ENCODE measurements around the gene SORBS1.

The SORBS1 gene

DNA sequence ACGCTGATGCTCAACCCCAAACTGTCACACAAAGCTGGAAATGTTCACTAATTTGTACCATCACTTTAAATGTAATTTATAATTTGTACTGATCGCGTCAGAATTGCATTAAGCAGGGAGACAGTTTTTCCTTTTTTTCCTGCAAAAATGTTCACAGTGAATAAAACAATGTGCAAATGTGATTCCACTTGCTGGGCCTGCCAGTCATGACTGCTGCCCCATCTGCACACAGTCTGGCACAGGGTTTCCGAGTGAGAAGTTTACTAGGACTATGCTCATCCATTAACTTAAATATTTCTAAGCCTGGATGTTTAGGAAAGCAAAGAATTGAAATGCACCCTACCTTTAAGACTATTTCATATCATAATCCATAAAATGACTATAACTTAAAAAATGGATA is 99.6 kb downstream of the SORBS1 start (continued):
- TF ChIP-seq TOX (CRISPR knock-in tag; IDR thresholded peaks at IDR 0.05; ENCODE audit: borderline replicate concordance) (no peak), ARNTL (CRISPR knock-in tag; IDR thresholded peaks at IDR 0.05; ENCODE audit: borderline replicate concordance, low read depth) (no peak), CSDC2 (CRISPR knock-in tag; IDR thresholded peaks at IDR 0.05) (no peak), GLIS3 (CRISPR knock-in tag; IDR thresholded peaks at IDR 0.05) (no peak), PPARA (CRISPR knock-in tag; IDR thresholded peaks at IDR 0.05; ENCODE audit: borderline replicate concordance) (no peak), ZFP3 (CRISPR knock-in tag; IDR thresholded peaks at IDR 0.05) (no peak), SNAI2 (CRISPR knock-in tag; IDR thresholded peaks at IDR 0.05) (no peak)
- TF ChIP-seq, protein P1, sequence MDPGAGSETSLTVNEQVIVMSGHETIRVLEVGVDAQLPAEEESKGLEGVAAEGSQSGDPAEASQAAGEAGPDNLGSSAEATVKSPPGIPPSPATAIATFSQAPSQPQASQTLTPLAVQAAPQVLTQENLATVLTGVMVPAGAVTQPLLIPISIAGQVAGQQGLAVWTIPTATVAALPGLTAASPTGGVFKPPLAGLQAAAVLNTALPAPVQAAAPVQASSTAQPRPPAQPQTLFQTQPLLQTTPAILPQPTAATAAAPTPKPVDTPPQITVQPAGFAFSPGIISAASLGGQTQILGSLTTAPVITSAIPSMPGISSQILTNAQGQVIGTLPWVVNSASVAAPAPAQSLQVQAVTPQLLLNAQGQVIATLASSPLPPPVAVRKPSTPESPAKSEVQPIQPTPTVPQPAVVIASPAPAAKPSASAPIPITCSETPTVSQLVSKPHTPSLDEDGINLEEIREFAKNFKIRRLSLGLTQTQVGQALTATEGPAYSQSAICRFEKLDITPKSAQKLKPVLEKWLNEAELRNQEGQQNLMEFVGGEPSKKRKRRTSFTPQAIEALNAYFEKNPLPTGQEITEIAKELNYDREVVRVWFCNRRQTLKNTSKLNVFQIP (CRISPR knock-in tag; IDR thresholded peaks at IDR 0.05; ENCODE audit: borderline replicate concordance, low read depth): no peak

GRCh38 chr10:95459446-95460045 is 101.6 kb downstream of the SORBS1 start:
- ATAC-seq: no peak
- TF ChIP-seq CSDC2 (CRISPR knock-in tag; IDR thresholded peaks at IDR 0.05) (no peak), TSHZ2 (CRISPR knock-in tag; IDR thresholded peaks at IDR 0.05) (no peak), RARB (CRISPR knock-in tag; IDR thresholded peaks at IDR 0.05) (no peak), ESRRG (CRISPR knock-in tag; IDR thresholded peaks at IDR 0.05) (no peak), GLIS3 (CRISPR knock-in tag; IDR thresholded peaks at IDR 0.05) (no peak), PATZ1 (CRISPR knock-in tag; IDR thresholded peaks at IDR 0.05; ENCODE audit: borderline replicate concordance) (no peak), TCF4 (CRISPR knock-in tag; IDR thresholded peaks at IDR 0.05; ENCODE audit: borderline replicate concordance) (no peak), ISL1 (CRISPR knock-in tag; IDR thresholded peaks at IDR 0.05) (no peak)

DNA sequence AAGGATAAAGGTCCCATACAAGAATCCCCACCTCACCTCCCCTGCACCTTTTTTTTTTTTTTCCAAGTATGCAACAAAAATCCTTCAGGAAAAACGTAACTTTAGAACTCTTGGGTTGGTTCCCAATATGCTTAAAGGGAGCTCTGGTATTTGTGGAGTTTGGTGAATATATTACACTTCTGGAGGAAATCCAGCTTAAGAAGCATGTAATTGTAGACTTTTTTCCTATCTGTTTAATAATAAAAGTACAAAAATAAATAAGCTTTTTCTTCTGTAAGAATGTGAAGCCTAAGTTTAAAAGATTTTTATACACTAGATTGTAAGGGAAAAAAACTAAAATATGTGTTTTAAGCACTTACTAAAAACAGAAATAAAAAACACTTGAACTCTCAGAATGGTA is 102.3 kb downstream of the SORBS1 start:
- ATAC-seq: no peak
- TF ChIP-seq TSHZ2 (CRISPR knock-in tag; IDR thresholded peaks at IDR 0.05) (no peak), ESRRG (CRISPR knock-in tag; IDR thresholded peaks at IDR 0.05) (no peak), ZNF8 (CRISPR knock-in tag; IDR thresholded peaks at IDR 0.05) (no peak), ZFP3 (CRISPR knock-in tag; IDR thresholded peaks at IDR 0.05) (no peak), TCF4 (CRISPR knock-in tag; IDR thresholded peaks at IDR 0.05; ENCODE audit: borderline replicate concordance) (no peak), RARB (CRISPR knock-in tag; IDR thresholded peaks at IDR 0.05) (no peak), ZFP30 (CRISPR knock-in tag; IDR thresholded peaks at IDR 0.05) (no peak), ARNTL (CRISPR knock-in tag; IDR thresholded peaks at IDR 0.05; ENCODE audit: borderline replicate concordance, low read depth) (no peak), CSDC2 (CRISPR knock-in tag; IDR thresholded peaks at IDR 0.05) (no peak), ISL1 (CRISPR knock-in tag; IDR thresholded peaks at IDR 0.05) (no peak)
- TF ChIP-seq, protein P2, sequence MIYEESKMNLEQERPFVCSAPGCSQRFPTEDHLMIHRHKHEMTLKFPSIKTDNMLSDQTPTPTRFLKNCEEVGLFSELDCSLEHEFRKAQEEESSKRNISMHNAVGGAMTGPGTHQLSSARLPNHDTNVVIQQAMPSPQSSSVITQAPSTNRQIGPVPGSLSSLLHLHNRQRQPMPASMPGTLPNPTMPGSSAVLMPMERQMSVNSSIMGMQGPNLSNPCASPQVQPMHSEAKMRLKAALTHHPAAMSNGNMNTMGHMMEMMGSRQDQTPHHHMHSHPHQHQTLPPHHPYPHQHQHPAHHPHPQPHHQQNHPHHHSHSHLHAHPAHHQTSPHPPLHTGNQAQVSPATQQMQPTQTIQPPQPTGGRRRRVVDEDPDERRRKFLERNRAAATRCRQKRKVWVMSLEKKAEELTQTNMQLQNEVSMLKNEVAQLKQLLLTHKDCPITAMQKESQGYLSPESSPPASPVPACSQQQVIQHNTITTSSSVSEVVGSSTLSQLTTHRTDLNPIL (CRISPR knock-in tag; IDR thresholded peaks at IDR 0.05; ENCODE audit: low read depth): no peak

Measured in SK-N-SH treated with all-trans-retinoic acid at 6 μM for 48 hours (cell line).